Osteocyte (in vitro differentiated cells): Measurements from ENCODE around the gene DGKD. TPM values are rescaled to one million over a fixed set of nuclear protein-coding genes. Genes with fewer than 3 reads are reported as not detected.

Source experiments
- DNase-seq: peaks from one replicate; pipeline ENCODE4 v3.0.0; 2021; ENCODE audit warnings: mixed read lengths; ENCODE audit not compliant: unreplicated experiment; ENCODE audit errors: extremely low spot score
- H3K27ac Mint-ChIP-seq: one replicate; pipeline ENCODE4 v1.8.0; 2021; ENCODE audit warnings: mild to moderate bottlenecking, mixed read lengths; ENCODE audit not compliant: unreplicated experiment
- H3K27me3 Mint-ChIP-seq: one replicate; pipeline ENCODE4 v1.8.0; 2021; ENCODE audit warnings: mixed read lengths; ENCODE audit not compliant: unreplicated experiment
- H3K36me3 Mint-ChIP-seq: one replicate; pipeline ENCODE4 v1.8.0; 2021; ENCODE audit warnings: mixed read lengths; ENCODE audit not compliant: unreplicated experiment
- H3K4me1 Mint-ChIP-seq: one replicate; pipeline ENCODE4 v1.8.0; 2021; ENCODE audit warnings: mixed read lengths; ENCODE audit not compliant: unreplicated experiment
- H3K4me3 Mint-ChIP-seq: one replicate; pipeline ENCODE4 v1.8.0; 2021; ENCODE audit warnings: mild to moderate bottlenecking, moderate library complexity, mixed read lengths; ENCODE audit not compliant: unreplicated experiment
- H3K9me3 Mint-ChIP-seq: one replicate; pipeline ENCODE4 v1.8.0; 2021; ENCODE audit warnings: mixed read lengths; ENCODE audit not compliant: unreplicated experiment
- CTCF ChIP-seq: fragments of 200-600 bp; sonication (generic); IDR thresholded peaks from 2 replicates; pipeline ENCODE4 v1.5.0; 2021; ENCODE audit warnings: antibody characterized with exemption, mild to moderate bottlenecking, moderate library complexity
- total RNA-seq: library from RNA; stranded (reverse); gene quantifications from 2 replicates; pipeline ENCODE4 v1.2.1, GENCODE V29; 2021

DGKD gene
- total RNA-seq, 1 donor from 2014 or later, result 70.5 TPM

- no peak overlapping the region for H3K27ac Mint-ChIP-seq
- no peak overlapping the region for H3K4me3 Mint-ChIP-seq
- peak; percentile 57 for DNase-seq
- TF ChIP-seq CTCF, result no peak
- H3K9me3 Mint-ChIP-seq, result peaks cover 9% of the 10 kb centered on the region
- H3K27me3 Mint-ChIP-seq, result no peaks in the 10 kb centered on the region
- peaks cover 16% of the 10 kb centered on the region for H3K36me3 Mint-ChIP-seq
- peaks cover 50% of the 10 kb centered on the region for H3K4me1 Mint-ChIP-seq
Measured at GRCh38 chr2:233428008-233428407, 73.7 kb downstream of the DGKD start.

GRCh38 chr2:233428438-233428837 lies 74.1 kb downstream of the DGKD start:
- Mint-ChIP-seq H3K36me3 (peaks cover 16% of the 10 kb centered on the region), H3K27me3 (no peaks in the 10 kb centered on the region), H3K4me3 (no peak overlapping the region), H3K4me1 (peaks cover 48% of the 10 kb centered on the region), H3K9me3 (peaks cover 10% of the 10 kb centered on the region), H3K27ac (no peak overlapping the region)
- no peak for TF ChIP-seq CTCF
- peak; percentile 68 for DNase-seq

DNA sequence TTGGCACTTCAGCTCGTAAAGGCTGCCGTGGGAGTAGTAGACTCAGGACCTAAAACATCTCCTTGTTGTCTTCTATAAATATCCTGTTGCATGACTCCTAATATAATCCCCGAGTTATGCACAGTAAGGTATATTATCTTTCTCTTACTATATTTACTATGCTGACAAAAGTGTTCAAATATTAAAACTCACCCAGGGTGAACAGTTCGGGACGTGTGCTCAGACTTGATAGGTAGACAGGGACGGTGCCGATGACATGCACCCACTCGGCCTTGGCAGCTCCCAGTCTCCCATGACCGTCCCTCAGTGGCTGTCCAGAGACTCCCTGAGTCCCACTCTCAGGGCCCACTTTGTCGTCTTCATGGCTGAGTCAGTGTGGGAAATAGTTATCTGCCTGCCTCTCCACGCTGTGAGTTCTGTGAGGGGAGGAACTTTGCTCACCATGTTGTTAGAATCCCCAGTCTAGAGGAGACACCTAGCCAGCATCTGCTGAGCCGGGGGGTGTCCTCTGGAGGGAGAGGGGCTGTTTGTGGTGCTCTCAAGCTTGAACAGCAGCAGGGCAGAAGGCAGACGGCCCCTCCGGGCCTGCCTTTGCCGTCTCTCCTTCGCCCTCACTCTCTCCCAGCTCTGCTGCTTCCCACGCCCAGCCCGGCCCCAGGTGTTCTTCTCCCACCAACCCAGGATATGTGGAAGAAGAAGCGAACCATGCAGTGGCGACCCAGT lies 75.0 kb downstream of the DGKD start:
- Mint-ChIP-seq H3K27ac (peak overlapping the region; percentile 66), H3K36me3 (peaks cover 15% of the 10 kb centered on the region), H3K27me3 (no peaks in the 10 kb centered on the region), H3K4me1 (peaks cover 47% of the 10 kb centered on the region), H3K4me3 (no peak overlapping the region), H3K9me3 (peaks cover 10% of the 10 kb centered on the region)
- no peak for TF ChIP-seq CTCF
- peak; percentile 74 for DNase-seq

DNA sequence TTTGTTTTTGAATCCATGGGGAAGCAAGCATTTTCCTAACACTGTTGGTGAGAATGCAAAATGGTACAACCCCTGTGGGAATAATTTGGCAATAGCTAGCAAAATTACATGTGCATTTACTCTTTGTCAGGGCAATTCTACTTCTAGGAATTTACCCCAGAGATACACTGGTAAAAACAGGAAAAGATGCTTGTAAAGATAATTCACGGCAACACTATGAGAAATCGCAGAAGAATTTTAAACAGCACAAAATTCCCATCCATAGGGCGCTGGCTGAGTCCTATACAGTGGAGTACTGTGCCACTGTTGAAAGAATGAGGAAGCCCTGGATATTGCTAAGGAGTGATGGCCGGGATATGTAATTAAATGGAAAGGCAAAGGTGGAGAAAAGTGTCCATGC lies 75.8 kb downstream of the DGKD start:
- Mint-ChIP-seq H3K36me3 (peaks cover 21% of the 10 kb centered on the region), H3K4me1 (peaks cover 41% of the 10 kb centered on the region), H3K27ac (peak overlapping the region; percentile 66), H3K4me3 (no peak overlapping the region), H3K27me3 (no peaks in the 10 kb centered on the region), H3K9me3 (peaks cover 10% of the 10 kb centered on the region)
- TF ChIP-seq CTCF, result no peak
- no peak for DNase-seq

DNA sequence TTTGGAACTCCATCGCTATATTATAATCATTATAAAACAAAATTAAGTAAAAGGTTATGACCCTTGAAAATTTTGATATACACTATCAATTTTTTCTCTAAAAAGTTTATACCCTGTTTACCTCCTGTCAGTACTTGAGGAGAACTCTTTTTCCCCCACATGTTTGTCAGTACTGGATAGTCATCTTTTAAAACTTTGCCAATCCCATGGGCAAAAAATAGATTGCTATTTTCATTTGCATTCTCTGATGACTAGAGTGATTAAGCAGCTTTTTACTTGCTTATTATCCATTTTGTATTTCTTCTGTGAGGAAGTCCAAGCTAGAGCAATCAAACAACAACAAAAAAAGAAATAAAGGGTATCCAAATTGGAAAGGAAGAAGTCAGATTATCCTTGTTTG lies 76.4 kb downstream of the DGKD start:
- H3K9me3 Mint-ChIP-seq, result peaks cover 10% of the 10 kb centered on the region
- no peak for DNase-seq
- no peak for TF ChIP-seq CTCF
- peaks cover 37% of the 10 kb centered on the region for H3K4me1 Mint-ChIP-seq
- H3K4me3 Mint-ChIP-seq, result no peak overlapping the region
- no peaks in the 10 kb centered on the region for H3K27me3 Mint-ChIP-seq
- H3K36me3 Mint-ChIP-seq, result peaks cover 26% of the 10 kb centered on the region
- no peak overlapping the region for H3K27ac Mint-ChIP-seq
